NB4 (cell line): ENCODE data around the gene NCL.

Experiments
- CTCF ChIP-seq: IDR thresholded peaks from one replicate; pipeline ENCODE4 v1.5.1; 2012; ENCODE audit warnings: low read depth, low read length
- MAX ChIP-seq: IDR thresholded peaks from 2 replicates; pipeline ENCODE4 v1.6.1; 2011; ENCODE audit warnings: low read depth, low read length
- POLR2A ChIP-seq: IDR thresholded peaks from 2 replicates; pipeline ENCODE4 v1.6.1; 2011; ENCODE audit warnings: mild to moderate bottlenecking; ENCODE audit not compliant: insufficient read length; ENCODE audit errors: extremely low read depth

DNA sequence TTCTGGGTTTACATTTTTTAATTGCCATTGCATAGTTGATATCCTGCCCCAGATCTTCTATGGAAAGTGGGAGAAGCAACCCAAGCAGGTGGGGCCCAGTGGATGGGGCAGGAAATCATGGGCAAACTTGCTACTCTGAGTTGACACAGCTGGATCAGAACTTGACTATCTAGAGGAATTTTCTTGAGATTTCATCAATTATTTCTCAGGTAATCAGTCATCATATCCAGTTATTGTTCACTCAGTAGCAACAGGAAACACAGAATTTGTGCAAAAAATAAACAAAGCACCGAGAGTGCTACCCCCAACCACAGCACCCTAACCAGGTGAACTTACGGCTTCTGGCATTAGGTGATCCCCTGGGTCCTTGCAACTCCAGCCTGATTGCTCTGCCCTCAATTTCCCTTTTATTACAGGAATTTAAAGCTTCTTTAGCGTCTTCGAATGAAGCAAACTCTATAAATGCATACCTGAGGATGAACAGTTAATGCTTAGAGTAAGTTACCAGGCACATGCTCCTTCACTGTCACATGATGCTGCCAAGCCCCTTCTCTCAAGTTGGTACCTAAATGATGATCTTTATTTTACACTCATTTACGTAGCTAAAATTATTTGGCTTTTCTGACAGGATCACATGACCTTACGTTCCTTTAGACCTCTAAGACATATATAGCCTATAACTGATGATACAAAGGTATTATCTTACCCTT lies 7.8 kb downstream of the NCL start:
- no peak for TF ChIP-seq POLR2A
- TF ChIP-seq CTCF: no peak
- TF ChIP-seq MAX: no peak
